Osteoblast (primary cell): Measurements from ENCODE around the gene NUP42. TPM values are rescaled to one million over a fixed set of nuclear protein-coding genes. Genes with fewer than 3 reads are reported as not detected.

Source experiments
- DNase-seq: peaks from one replicate; pipeline ENCODE4 v3.0.0; 2011; ENCODE audit warnings: low spot score, mixed read lengths; ENCODE audit not compliant: insufficient read length; ENCODE audit errors: missing footprints
- H2AFZ ChIP-seq: 2 replicates; pipeline ENCODE4 v1.6.0; 2011; ENCODE audit warnings: mild to moderate bottlenecking, low read length
- H3K27ac ChIP-seq: 2 replicates; pipeline ENCODE4 v1.5.1; 2011; ENCODE audit warnings: mild to moderate bottlenecking, low read depth, low read length, moderate library complexity
- H3K27me3 ChIP-seq: 2 replicates; pipeline ENCODE4 v1.6.0; 2012; ENCODE audit warnings: mild to moderate bottlenecking, control low read depth, inconsistent platforms, low read length, moderate library complexity; ENCODE audit not compliant: insufficient read depth
- H3K36me3 ChIP-seq: 2 replicates; pipeline ENCODE4 v1.5.1; 2011; ENCODE audit warnings: mild to moderate bottlenecking, low read length, control low read depth, moderate library complexity; ENCODE audit not compliant: insufficient read depth
- H3K4me1 ChIP-seq: 2 replicates; pipeline ENCODE4 v1.5.1; 2011; ENCODE audit warnings: mild to moderate bottlenecking, low read length, control low read depth, moderate library complexity; ENCODE audit not compliant: insufficient read depth
- H3K4me2 ChIP-seq: 2 replicates; pipeline ENCODE4 v1.6.0; 2011; ENCODE audit warnings: mild to moderate bottlenecking, low read length; ENCODE audit not compliant: insufficient read depth
- H3K4me3 ChIP-seq: fragments of 200-600 bp; sonication (generic); 3 replicates; pipeline ENCODE4 v1.5.1; 2012; ENCODE audit warnings: mild to moderate bottlenecking, low read length, inconsistent platforms; ENCODE audit not compliant: insufficient read depth
- H3K79me2 ChIP-seq: 2 replicates; pipeline ENCODE4 v1.6.0; 2012; ENCODE audit warnings: mild to moderate bottlenecking, low read length, control low read depth, inconsistent platforms; ENCODE audit not compliant: insufficient read depth
- H3K9me3 ChIP-seq: 2 replicates; pipeline ENCODE4 v1.5.1; 2011; ENCODE audit warnings: low read depth, low read length, control low read depth
- H4K20me1 ChIP-seq: 2 replicates; pipeline ENCODE4 v1.6.0; 2012; ENCODE audit warnings: mild to moderate bottlenecking, low read length, control low read depth; ENCODE audit not compliant: insufficient read depth
- CTCF ChIP-seq: IDR thresholded peaks from 2 replicates; pipeline ENCODE4 v1.5.1; 2011; ENCODE audit warnings: mild to moderate bottlenecking, low read depth, low read length, moderate library complexity; ENCODE audit errors: extremely low read depth
- total RNA-seq: library from RNA; depleted of rRNA; stranded (reverse); fragments of >200 nt; gene quantifications from 2 replicates; pipeline ENCODE4 v1.2.3, GENCODE V29; 2012

Gene NUP42
- total RNA-seq, 1 donor: 22.4 TPM

GRCh38 chr7:23212395-23212794, 30.5 kb downstream of the NUP42 start:
- Histone ChIP-seq H3K4me3 (no peak overlapping the region), H3K4me1 (no peaks in the 10 kb centered on the region), H2AFZ (no peak overlapping the region), H3K9me3 (no peaks in the 10 kb centered on the region), H3K79me2 (no peaks in the 10 kb centered on the region), H3K27me3 (no peaks in the 10 kb centered on the region), H4K20me1 (no peaks in the 10 kb centered on the region), H3K4me2 (no peak overlapping the region), H3K27ac (no peak overlapping the region), H3K36me3 (no peaks in the 10 kb centered on the region)
- no peak for DNase-seq
- TF ChIP-seq CTCF: no peak

- H3K27ac ChIP-seq: no peak overlapping the region
- no peaks in the 10 kb centered on the region for H3K4me1 ChIP-seq
- H3K27me3 ChIP-seq: no peaks in the 10 kb centered on the region
- DNase-seq: no peak
- no peak overlapping the region for H3K4me3 ChIP-seq
- no peaks in the 10 kb centered on the region for H4K20me1 ChIP-seq
- H3K36me3 ChIP-seq: no peaks in the 10 kb centered on the region
- H3K79me2 ChIP-seq: no peaks in the 10 kb centered on the region
- no peak overlapping the region for H2AFZ ChIP-seq
- TF ChIP-seq CTCF: no peak
- no peak overlapping the region for H3K4me2 ChIP-seq
- H3K9me3 ChIP-seq: no peaks in the 10 kb centered on the region
These were observed 31.0 kb downstream of the NUP42 start for GRCh38 chr7:23212841-23213240.

GRCh38 chr7:23213755-23214154, 31.9 kb downstream of the NUP42 start:
- Histone ChIP-seq H3K4me3 (no peak overlapping the region), H4K20me1 (no peaks in the 10 kb centered on the region), H3K36me3 (no peaks in the 10 kb centered on the region), H3K79me2 (no peaks in the 10 kb centered on the region), H3K9me3 (no peaks in the 10 kb centered on the region), H2AFZ (no peak overlapping the region), H3K4me2 (no peak overlapping the region), H3K4me1 (no peaks in the 10 kb centered on the region), H3K27ac (no peak overlapping the region), H3K27me3 (peaks cover 3% of the 10 kb centered on the region)
- no peak for DNase-seq
- TF ChIP-seq CTCF: no peak

- no peaks in the 10 kb centered on the region for H3K4me1 ChIP-seq
- no peak for DNase-seq
- H3K27ac ChIP-seq: no peak overlapping the region
- H3K79me2 ChIP-seq: no peaks in the 10 kb centered on the region
- H3K4me3 ChIP-seq: no peak overlapping the region
- no peaks in the 10 kb centered on the region for H3K9me3 ChIP-seq
- no peak overlapping the region for H2AFZ ChIP-seq
- TF ChIP-seq CTCF: no peak
- H4K20me1 ChIP-seq: no peaks in the 10 kb centered on the region
- no peaks in the 10 kb centered on the region for H3K36me3 ChIP-seq
- H3K27me3 ChIP-seq: peaks cover 3% of the 10 kb centered on the region
- H3K4me2 ChIP-seq: no peak overlapping the region
These were observed 32.6 kb downstream of the NUP42 start for GRCh38 chr7:23214423-23214822.
